Erythroblast (primary cell): ENCODE measurements around the gene AGO1.

Experiments
- GATA1 ChIP-seq: IDR thresholded peaks from 2 replicates; pipeline ENCODE4 v1.6.1; 2011; ENCODE audit warnings: low read depth, mild to moderate bottlenecking, control low read depth, low read length, moderate library complexity
- POLR2A ChIP-seq: IDR thresholded peaks from 2 replicates; pipeline ENCODE4 v1.6.1; 2011; ENCODE audit warnings: mild to moderate bottlenecking, low read length

DNA sequence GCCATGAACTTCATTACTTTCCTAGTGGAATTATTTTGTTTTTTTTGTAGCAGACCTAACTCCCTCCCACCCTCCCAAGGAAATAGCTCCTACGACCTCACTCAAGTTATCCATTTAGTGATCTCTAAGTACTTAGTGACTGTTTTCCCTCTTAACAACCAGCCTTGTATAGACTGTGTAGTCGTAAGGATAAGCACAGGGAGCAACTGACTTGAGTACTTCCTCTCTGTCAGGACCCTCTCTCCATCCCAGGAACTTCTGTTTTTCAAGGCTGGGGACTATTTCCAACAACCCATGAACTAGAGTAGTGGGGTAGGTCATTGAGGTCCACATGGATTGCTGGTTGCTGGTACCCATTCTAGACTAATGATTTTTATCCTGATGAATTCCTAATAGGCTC is 1.9 kb downstream of the AGO1 start:
- TF ChIP-seq POLR2A (no peak), GATA1 (no peak)
